Panc1 (cell line): ENCODE results near the gene FAM53B.

Experiments
- CTCF ChIP-seq: fragments of 450-650 bp; IDR thresholded peaks from 2 replicates; pipeline ENCODE4 v1.5.1; 2017; ENCODE audit warnings: mild to moderate bottlenecking
- POLR2AphosphoS5 ChIP-seq: IDR thresholded peaks from 2 replicates; pipeline ENCODE4 v1.6.1; 2012; ENCODE audit warnings: mild to moderate bottlenecking, low read depth, low read length, moderate library complexity
- REST ChIP-seq, 2 experiments: IDR thresholded peaks; 2 replicates each; pipeline ENCODE4 v1.6.1; 2011 to 2012; ENCODE audit warnings: low read depth in 2 of 2, control low read depth in 1 of 2, low read length in 1 of 2, mild to moderate bottlenecking in 1 of 2, moderate library complexity in 1 of 2; ENCODE audit not compliant: insufficient read depth in 1 of 2
- TCF7L2 ChIP-seq: IDR thresholded peaks from 2 replicates; pipeline ENCODE4 v1.6.1; 2011; ENCODE audit warnings: mild to moderate bottlenecking, low read depth, low read length, inconsistent platforms

GRCh38 chr10:124577651-124578050 is 166.5 kb downstream of the FAM53B start:
- TF ChIP-seq CTCF = no peak
- no peak for TF ChIP-seq POLR2AphosphoS5
- TF ChIP-seq REST (IDR thresholded peaks at IDR 0.05; ENCODE audit: insufficient read depth in 1 of 2, low read depth in 2 of 2, low read length in 1 of 2) = no peak
- no peak for TF ChIP-seq TCF7L2
